Lower lobe of right lung (tissue), 2 donors: ENCODE measurements around the gene ANAPC15. TPM values are rescaled to one million over a fixed set of nuclear protein-coding genes. Genes with fewer than 3 reads are reported as not detected.
A peak's percentile ranks its signal among the peaks of the same experiment; 100 is the strongest.
"Not testable (repeated sequence)": the region's sequence is repeated elsewhere in the genome, so short reads cannot be mapped to it uniquely, and the experiment has no call there.

ENCODE experiments used
- ATAC-seq, 2 donors: fragments of 200-7000 bp; cut with Tn5 transposase; one replicate each; pipeline ENCODE4 v1.9.1; 2020 to 2022; ENCODE audit warnings: mild to moderate bottlenecking in 2 of 2, moderate library complexity in 2 of 2
- DNase-seq: peaks from one replicate; pipeline ENCODE4 v3.0.0-alpha.2; 2020
- H3K27ac ChIP-seq: fragments of 200-600 bp; one replicate; pipeline ENCODE4 v1.8.0; 2022
- H3K27me3 ChIP-seq: fragments of 200-600 bp; one replicate; pipeline ENCODE4 v1.8.0; 2022; ENCODE audit warnings: low read depth
- H3K36me3 ChIP-seq: fragments of 200-600 bp; one replicate; pipeline ENCODE4 v1.8.0; 2022; ENCODE audit warnings: mild to moderate bottlenecking
- H3K4me1 ChIP-seq: fragments of 200-600 bp; one replicate; pipeline ENCODE4 v1.8.0; 2022
- H3K4me3 ChIP-seq: fragments of 200-600 bp; one replicate; pipeline ENCODE4 v1.8.0; 2022; ENCODE audit warnings: mild to moderate bottlenecking
- H3K9me3 ChIP-seq: fragments of 200-600 bp; one replicate; pipeline ENCODE4 v1.8.0; 2022
- intact Hi-C: fragments of 100-400 bp; cut with DNase I; formaldehyde crosslinking; loops from one replicate; pipeline ENCODE4 v1.11.0; 2022
- total RNA-seq: library from RNA; stranded (reverse); fragmentation: NEBNext Ultra II Directional; extraction: Animal tissue kit (Norgen Biotek cat#: 25700); gene quantifications from one replicate; pipeline ENCODE4 v1.2.1, GENCODE V29; 2021
- TF ChIP-seq, protein P1 (sequence below): fragments of 200-600 bp; IDR thresholded peaks from one replicate; pipeline ENCODE4 v1.8.0; 2022; ENCODE audit warnings: antibody characterized with exemption, mild to moderate bottlenecking
- donor health status: DM: no; HTN: yes; CAD: no; lungs with severe emphysema.

ANAPC15 gene
- total RNA-seq, 1 donor from 2014 or later, result 22.7 TPM

DNA sequence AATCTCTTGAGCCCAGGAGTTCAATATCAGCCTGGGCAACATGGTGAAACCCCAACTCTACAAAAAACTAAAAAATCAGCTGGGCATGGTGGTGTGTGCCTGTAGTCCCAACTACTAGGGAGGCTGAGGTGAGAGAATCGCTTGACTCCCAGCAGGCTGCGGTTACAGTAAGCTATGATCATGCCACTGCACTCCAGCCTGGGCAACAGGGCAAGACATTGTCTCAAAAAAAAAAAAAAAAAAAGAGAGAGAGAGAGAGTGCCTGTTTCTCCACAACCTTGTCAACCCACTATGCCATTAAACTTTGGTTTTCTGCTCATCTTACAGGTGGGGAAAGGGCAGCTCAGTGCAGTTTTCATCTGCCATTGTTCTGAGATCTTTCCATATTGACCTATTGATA lies 28.2 kb upstream of the ANAPC15 start:
- H3K27ac ChIP-seq, result no peak overlapping the region
- H3K27me3 ChIP-seq, result no peaks in the 10 kb centered on the region
- H3K9me3 ChIP-seq, result no peaks in the 10 kb centered on the region
- DNase-seq (no peak), ATAC-seq (no peak)
- H3K4me3 ChIP-seq, result no peak overlapping the region
- intact Hi-C loops, result no loop called here
- H3K4me1 ChIP-seq, result no peaks in the 10 kb centered on the region
- no peaks in the 10 kb centered on the region for H3K36me3 ChIP-seq
- TF ChIP-seq, protein P1, sequence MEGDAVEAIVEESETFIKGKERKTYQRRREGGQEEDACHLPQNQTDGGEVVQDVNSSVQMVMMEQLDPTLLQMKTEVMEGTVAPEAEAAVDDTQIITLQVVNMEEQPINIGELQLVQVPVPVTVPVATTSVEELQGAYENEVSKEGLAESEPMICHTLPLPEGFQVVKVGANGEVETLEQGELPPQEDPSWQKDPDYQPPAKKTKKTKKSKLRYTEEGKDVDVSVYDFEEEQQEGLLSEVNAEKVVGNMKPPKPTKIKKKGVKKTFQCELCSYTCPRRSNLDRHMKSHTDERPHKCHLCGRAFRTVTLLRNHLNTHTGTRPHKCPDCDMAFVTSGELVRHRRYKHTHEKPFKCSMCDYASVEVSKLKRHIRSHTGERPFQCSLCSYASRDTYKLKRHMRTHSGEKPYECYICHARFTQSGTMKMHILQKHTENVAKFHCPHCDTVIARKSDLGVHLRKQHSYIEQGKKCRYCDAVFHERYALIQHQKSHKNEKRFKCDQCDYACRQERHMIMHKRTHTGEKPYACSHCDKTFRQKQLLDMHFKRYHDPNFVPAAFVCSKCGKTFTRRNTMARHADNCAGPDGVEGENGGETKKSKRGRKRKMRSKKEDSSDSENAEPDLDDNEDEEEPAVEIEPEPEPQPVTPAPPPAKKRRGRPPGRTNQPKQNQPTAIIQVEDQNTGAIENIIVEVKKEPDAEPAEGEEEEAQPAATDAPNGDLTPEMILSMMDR, result no peak

DNA sequence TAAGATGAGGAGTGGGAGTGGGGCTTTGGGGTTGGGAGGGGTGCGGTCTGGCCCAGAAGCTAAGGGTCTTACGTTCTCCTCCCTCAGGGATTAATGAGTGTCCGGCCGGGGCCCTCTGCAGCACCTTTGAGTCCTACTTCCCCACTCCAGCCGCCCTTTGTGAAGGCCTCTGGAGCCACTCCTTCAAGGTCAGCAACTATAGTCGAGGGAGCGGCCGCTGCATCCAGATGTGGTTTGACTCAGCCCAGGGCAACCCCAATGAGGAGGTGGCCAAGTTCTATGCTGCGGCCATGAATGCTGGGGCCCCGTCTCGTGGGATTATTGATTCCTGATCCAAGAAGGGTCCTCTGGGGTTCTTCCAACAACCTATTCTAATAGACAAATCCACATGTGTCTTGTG lies 27.0 kb upstream of the ANAPC15 start:
- TF ChIP-seq, protein P1, result no peak
- H3K9me3 ChIP-seq, result no peaks in the 10 kb centered on the region
- H3K4me3 ChIP-seq, result no peak overlapping the region
- no peak for DNase-seq
- H3K4me1 ChIP-seq, result no peaks in the 10 kb centered on the region
- no peak for ATAC-seq
- intact Hi-C loops, result no loop called here
- H3K27me3 ChIP-seq, result no peaks in the 10 kb centered on the region
- H3K27ac ChIP-seq, result no peak overlapping the region
- H3K36me3 ChIP-seq, result no peaks in the 10 kb centered on the region

DNA sequence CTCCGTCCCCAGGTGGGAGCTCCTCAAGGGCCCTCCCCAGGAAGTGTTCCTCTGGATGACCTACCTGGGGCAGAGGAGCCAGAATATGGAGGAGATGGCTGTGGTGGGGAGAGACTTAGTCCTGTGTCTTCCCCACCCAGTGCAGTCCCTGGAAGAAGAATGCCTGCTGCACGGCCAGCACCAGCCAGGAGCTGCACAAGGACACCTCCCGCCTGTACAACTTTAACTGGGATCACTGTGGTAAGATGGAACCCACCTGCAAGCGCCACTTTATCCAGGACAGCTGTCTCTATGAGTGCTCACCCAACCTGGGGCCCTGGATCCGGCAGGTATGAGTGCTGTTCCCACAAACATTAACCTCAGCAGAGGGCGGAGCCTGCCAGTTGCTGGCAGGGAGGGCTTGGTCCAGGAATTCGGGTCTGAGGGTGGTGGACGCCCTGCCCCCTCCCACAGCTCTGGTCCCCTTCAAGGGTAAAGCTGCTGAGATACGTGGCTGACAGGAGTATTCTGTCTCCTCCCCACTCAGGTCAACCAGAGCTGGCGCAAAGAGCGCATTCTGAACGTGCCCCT lies 26.4 kb upstream of the ANAPC15 start:
- DNase-seq, result no peak
- no peak overlapping the region for H3K27ac ChIP-seq
- peak in 1 of 2 donors; percentile 15 for ATAC-seq
- H3K27me3 ChIP-seq, result no peaks in the 10 kb centered on the region
- H3K9me3 ChIP-seq, result no peaks in the 10 kb centered on the region
- H3K4me3 ChIP-seq, result no peak overlapping the region
- H3K4me1 ChIP-seq, result no peaks in the 10 kb centered on the region
- H3K36me3 ChIP-seq, result no peaks in the 10 kb centered on the region
- intact Hi-C loops, result no loop called here
- TF ChIP-seq, protein P1, result no peak

DNA sequence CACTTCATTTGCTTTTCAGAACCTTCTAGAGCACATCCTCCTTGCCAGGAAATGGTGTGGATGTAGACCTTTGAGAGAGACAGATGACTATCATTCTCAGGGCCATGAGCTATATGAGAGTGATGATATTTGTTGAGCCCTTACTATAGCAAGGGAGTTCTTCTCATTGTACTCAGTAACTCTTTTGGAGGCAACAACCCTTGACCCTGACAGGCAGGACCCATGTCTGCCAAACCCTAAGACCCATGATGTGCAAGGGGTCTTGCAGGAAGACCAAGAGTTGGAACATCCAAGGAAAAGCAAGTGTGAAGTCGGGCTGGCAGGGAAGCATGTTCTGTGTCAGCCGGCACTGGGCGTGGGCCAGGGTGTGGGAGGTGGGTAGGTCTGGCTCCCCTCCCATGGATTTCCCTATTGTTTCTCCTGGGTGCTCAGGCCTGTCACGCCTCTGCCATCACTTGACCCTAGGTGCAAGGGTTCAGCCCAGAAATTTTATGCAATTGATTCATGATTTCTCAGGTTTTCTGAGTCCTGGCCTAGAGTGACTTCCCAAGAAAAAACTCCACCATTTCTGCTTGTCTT lies 24.3 kb upstream of the ANAPC15 start:
- no peaks in the 10 kb centered on the region for H3K4me1 ChIP-seq
- no peak for ATAC-seq
- DNase-seq, result no peak
- TF ChIP-seq, protein P1, result no peak
- H3K4me3 ChIP-seq, result no peak overlapping the region
- H3K27ac ChIP-seq, result no peak overlapping the region
- no peaks in the 10 kb centered on the region for H3K36me3 ChIP-seq
- intact Hi-C loops, result no loop called here
- H3K27me3 ChIP-seq, result no peaks in the 10 kb centered on the region
- no peaks in the 10 kb centered on the region for H3K9me3 ChIP-seq

DNA sequence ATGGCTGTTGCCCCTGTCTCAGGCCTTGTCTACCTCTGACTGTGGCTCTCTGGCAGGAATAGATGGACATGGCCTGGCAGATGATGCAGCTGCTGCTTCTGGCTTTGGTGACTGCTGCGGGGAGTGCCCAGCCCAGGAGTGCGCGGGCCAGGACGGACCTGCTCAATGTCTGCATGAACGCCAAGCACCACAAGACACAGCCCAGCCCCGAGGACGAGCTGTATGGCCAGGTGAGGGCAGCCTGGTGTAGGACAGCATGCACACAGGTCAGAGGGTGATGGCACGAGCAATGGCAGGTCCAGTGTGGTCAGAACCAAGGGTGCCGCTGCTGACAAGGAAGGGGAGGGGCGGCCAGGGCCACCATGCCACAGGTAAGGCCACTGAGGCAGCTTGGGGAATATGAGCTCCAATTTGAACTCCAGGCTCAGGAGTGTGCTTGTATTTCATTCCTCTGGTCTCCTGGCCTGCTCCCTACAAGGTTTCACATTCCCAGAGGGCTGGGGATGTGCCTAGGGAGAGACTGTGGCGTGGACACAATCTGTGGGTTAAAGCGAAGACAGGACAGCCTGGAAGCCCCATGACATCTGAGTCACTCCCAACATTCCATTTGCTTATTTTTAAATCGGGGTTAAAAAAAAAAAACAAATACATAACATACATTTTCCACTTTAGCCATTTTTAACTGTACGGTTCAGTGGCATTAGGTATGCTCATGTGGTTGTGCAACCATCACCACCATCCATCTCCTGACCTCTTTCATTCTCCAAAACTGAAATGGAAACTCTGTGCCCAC lies 23.6 kb upstream of the ANAPC15 start:
- H3K27me3 ChIP-seq, result no peaks in the 10 kb centered on the region
- no peaks in the 10 kb centered on the region for H3K9me3 ChIP-seq
- DNase-seq, result no peak
- no peak overlapping the region for H3K27ac ChIP-seq
- intact Hi-C loops, result no loop called here
- H3K4me3 ChIP-seq, result no peak overlapping the region
- peak in 1 of 2 donors; percentile 6 for ATAC-seq
- H3K4me1 ChIP-seq, result no peaks in the 10 kb centered on the region
- TF ChIP-seq, protein P1, result no peak
- no peaks in the 10 kb centered on the region for H3K36me3 ChIP-seq

DNA sequence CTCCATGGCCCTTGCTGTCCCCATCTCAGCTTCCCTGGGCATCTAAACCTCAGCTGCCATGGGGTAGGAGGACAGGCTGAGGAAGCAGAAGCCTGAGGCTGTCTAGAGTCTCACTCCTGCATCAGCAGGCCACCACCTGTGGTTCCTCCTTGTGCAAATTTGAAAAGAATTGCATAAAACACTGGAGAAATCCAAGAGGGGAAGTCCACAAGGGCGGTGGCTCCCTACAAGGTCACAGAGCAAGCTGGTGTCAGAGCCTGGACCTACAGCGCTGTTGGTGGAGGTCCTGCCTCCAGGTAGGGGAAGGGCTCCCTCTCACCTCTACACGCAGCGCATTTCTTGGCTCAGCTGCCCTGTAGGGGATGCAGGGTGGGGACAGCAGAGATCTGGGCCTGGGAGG lies 23.0 kb upstream of the ANAPC15 start, which contains the start of gene FOLR3:
FOLR3 (plus strand) TSS at position 253 of the 400 bp plus-strand sequence. CDS start 228 bp downstream, outside the sequence.
- DNase-seq, result peak; percentile 75
- H3K27me3 ChIP-seq, H3K4me3 ChIP-seq, H3K4me1 ChIP-seq, H3K27ac ChIP-seq, H3K36me3 ChIP-seq, H3K9me3 ChIP-seq, intact Hi-C loops: not testable (repeated sequence)
- peak; percentile 46 to 71 for ATAC-seq
